SKM-1 treated with dmso at 0.1 percent for 144 hours (cell line): ENCODE results near the gene LCP1.
"Not testable (repeated sequence)": the region's sequence is repeated elsewhere in the genome, so short reads cannot be mapped to it uniquely, and the experiment has no call there.

Experiments
- DNase-seq: peaks from one replicate; lab custom pipeline; 2025; ENCODE audit not compliant: unreplicated experiment; lab: John Stamatoyannopoulos, UW

The LCP1 gene

DNA sequence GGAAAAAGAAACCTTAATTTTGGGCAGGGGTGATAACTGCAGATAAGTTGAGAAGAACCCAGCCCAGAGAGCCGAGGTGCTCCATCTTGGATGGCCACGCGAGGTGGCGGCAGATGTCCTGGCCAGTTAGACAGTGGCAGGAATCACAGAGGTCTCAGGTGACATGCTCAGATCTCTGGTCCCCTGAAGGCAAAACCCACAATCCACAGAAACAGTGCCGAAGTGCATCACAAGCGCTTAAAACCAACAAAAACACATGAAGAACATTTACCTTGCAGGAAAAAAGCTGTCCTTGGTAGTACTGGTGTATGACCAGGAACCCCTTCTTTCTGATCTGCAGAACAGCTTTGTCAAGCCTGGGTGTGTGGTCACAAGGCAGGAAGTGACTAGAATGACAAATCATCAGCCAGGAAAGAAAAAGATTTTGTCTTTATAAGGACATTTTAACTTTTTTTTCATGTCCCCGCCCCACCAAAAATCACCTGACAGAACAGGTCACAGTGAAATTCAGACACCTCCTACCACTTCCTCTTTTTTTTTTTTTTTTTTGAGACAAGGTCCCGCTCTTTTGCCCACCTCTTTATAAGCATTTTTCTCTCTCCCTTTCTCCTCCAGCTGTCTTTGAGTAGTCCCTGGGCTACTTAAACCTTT is at the start of gene LCP1:
Gene LCP1 (minus strand): TSS at position 338 of the 651 bp plus-strand sequence. CDS start 22,515 bp downstream, outside the sequence.
- peak; percentile 93 for DNase-seq

DNA sequence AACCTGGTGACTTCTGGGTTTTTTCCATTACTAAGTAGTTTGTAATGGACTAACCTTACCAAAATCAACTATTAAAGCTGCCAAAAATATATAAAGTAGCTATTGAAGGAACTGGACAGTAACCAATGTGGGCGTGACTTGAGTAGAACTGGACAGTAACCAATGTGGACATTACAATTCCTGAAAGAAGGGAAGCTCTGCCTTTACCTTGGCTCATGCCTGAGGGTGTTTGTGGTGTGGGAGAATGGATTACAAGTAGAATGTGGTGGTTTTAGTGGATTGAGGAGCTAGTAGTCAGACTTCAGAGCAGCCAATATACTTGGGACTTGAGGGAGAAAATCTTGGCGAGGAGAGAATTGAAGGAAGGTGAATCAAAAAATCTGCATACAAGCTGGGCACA is 47.3 kb upstream of the LCP1 start:
- DNase-seq: no peak

- DNase-seq: peak; percentile 10
Observed at GRCh38 chr13:46220234-46220633, 38.3 kb upstream of the LCP1 start.

DNA sequence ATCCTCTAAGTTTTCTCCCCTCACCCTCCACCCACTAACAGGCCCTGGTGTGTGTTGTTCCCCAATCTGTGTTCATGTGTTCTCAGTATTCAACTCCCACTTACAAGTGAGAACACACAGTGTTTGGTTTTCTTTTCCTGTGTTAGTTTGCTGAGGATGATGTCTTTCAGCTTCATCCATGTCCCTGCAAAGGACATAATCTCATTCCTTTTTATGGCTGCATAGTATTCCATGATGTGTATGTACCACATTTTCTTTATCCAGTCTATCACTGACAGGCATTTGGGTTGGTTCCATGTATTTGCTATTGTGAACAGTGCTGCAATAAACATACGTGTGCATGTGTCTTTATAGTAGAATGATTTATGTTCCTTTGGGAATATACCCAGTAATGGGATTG is 32.8 kb upstream of the LCP1 start:
- DNase-seq: not testable (repeated sequence)

DNA sequence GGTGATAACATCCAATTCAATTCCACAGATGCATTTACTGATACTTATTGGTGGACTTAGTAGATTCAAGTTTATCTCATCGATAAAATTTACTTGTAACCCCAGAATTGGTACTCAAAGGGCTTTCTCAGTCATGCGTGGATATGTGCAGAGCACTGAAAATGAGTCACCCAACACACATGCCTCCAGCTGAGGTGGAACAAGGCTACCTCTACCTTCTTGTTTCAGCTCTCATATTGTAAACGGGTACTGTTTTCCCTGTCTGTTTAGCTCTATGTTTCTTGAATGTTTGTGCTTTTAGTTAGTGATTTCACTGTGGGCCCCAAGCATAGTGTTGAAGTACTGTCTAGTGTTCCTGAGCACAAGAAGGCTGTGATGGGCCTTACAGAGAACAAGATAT is 31.3 kb upstream of the LCP1 start:
- no peak for DNase-seq

DNA sequence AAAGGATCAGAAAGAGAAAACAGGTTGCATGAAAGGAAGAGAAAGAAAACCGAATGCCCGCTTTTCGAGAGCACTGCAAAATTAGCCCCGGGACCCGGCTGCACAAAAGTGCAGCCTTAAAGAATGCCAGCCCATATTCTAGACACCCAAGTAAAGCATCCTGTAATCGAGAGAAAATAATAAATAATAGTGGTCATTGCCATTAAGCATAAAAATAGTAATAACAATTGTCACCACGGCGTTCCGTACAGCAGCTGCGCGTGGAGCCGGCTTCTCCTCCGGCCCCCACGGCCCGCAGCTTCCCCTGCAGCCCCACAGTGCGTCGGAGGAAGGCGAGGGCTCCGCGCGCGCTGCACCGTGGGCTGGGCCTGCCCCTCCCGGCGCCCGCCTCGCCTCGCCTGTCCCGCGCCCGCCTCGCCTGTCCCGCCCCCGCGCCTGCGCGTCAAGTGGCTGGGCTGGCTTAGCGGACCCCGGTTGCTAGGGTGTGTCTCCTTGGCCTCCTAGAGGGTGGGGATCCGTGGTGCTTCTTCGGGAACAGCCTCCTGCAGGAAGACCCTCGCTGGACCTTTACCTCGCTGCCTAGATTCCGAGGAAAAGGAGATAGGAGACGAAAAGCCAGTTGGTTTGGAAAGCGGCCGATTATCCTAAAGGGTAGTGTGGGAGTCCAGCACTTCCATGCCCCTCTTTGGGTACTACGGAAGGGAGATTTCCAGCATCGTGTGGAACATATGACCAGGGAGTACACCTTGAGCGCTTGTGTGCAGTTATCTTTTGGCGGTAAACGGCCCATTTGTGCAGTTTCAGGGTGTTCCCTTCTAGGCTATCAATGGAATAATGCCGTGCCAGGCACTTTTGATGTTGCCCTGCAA is 29.7 kb upstream of the LCP1 start, which contains the start of gene LRRC63:
Gene LRRC63 (plus strand): TSS at position 446 of the 869 bp plus-strand sequence. CDS start 1,107 bp downstream, outside the sequence.
- peak; percentile 80 for DNase-seq

DNA sequence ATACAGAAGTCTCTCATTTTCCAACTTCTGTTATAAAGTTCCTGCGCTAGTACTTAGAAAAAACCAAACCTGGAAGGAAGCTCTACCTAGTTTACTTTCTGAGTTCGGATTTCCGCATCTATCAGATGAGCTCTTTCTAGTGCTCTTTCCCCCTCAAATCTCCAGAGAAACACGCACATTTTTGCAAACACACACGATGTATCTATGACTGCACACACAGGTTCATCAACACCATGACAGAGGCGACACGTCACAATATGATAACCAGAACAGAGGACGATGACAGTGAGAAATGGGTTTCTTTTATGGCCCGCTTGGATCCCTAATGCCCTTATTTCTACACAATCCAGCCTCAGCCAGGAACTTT is 29.1 kb upstream of the LCP1 start:
- peak; percentile 21 for DNase-seq

DNA sequence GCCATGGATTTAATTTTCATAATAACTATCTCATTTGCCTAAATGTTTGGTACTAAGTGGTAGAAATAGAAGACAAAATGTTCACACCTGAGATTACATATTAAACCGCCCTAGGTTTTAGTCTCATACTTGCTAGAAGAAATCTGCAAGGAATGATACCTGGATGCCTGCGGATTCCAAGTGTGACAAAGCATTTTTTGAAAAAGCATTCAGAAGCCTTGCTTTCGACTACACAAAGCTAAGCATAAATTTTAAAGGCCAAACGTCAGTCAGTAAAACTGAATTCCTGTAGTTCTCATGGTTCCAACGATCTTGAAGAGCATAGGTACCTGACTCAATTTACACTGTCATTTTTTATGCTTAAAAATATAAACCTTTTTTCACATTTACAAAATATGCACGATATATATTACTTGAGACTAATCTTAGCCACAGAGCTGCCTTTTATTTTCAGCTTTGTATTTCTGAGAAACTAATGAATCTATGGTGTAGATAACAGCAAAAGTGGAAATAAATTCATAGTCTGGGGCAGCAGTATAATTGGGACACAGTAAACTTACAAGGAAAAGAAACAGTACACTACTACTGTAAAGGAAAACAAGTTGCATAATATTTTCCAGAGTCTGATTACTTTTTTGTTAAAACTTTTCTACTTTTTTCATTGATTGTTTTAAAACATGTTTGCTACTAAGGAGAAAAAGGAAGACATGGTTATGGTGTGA is 28.5 kb upstream of the LCP1 start:
- DNase-seq: no peak

GRCh38 chr13:46207828-46208227 is 25.9 kb upstream of the LCP1 start:
- DNase-seq: no peak

- no peak for DNase-seq
Observed at GRCh38 chr13:46206143-46206542, 24.2 kb upstream of the LCP1 start.

DNA sequence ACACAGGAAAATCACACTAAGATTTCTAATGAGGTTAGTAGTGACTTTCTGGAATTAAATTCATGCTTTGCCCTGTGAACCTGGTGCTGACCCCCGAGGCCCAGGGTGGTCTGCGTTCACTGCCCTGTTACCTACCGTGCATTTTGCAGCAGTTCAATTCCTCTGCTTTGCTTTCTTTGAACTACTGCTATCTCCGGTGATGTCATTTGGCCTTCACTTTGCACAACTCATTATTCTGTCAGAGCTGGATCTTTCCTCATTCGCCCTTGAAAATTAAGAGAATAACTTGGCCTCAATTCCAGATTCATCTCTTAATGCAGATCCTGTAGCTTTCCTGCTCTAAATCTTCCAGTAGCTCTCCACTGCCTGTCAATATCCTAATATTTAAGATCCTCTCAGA is 21.0 kb upstream of the LCP1 start:
- no peak for DNase-seq

- no peak for DNase-seq
Observed at GRCh38 chr13:46202188-46202795, 20.3 kb upstream of the LCP1 start.

DNA sequence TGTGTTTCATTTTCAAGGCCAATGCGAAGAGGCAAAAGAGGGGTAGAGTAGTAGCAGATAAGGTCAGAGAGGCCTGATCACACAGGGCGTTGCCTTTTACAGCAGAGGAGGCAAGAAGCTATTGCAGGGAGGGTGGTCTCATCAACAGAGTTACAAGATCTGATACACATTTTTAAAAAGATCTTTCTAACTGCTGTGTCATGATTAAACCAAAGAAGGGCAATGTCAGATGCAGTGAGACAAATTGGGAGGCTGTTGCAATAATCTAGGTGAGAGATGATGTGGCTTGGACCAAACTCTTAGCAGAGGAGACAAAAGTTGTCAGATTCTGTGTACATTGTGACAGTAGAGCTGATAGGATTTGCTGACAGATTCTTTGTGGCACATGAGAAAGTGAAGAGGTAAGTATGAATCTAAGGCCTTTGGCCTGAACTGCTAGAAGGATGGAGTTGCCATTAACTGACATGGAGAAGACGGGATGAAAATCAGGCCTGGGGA is 16.8 kb upstream of the LCP1 start:
- DNase-seq: no peak

- DNase-seq: no peak
Observed at GRCh38 chr13:46197299-46198048, 15.5 kb upstream of the LCP1 start.

DNA sequence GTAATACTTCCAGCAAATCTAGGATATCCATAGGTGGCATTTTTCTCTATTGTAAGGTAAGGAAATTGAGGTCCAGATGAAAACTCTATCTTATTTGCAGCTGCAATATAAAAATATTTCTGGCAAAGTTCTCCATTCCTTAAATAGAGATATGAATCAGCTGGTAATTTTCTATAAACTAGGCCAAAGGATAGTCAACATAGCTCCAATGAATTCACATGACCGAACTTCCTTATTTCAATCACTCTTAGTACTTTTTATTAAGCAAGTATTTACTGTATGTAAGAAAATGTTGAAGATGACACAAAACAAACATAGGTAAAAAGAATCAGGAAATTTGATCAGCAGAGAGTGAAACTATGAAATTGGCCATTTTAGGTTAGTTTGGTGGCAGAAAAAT is 13.0 kb upstream of the LCP1 start:
- DNase-seq: no peak

DNA sequence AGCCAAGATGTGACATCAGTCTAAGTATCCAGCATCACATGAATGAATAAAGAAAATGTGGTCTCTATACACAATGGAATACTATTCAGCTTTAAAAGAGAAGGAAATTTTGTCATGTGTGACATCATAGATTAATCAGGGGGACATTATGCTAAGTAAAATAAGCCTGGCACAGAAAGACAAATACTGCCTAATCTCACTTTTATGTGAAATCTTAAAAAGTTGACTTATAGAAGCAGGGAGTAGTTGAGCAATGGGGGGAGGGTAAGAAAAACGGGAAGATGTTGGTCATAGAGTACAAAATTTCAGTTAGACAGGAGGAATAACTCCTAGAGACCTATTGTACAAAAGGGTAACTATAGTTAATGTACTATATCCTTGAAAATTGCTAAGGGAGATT is 10.4 kb upstream of the LCP1 start:
- DNase-seq: peak; percentile 55

DNA sequence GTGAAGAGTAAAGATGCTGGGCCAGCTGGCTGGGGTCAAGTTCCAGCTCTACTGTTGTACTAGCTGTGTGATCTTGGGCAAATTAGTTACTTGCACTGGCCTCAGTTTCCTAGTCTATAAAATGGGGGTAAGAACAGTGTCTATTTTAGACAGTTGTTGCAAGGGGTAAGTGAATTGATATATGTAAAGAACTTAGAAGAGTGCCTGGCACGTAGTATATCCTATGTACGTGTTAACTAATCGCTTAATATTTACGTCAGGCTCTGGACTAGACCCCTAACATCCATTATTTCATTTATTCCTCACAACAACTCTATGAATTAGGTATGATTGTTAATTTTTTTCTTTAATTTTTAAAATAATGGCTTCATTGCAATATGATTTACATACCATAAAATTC is 3.7 kb upstream of the LCP1 start:
- no peak for DNase-seq

GRCh38 chr13:46184277-46184699 is 2.3 kb upstream of the LCP1 start:
- peak; percentile 63 for DNase-seq

- DNase-seq: no peak
Observed at GRCh38 chr13:46183018-46183946, 1.3 kb upstream of the LCP1 start.
